Limb (tissue), 2 donors: ENCODE data around the gene SEPSECS.
A peak's percentile ranks its signal among the peaks of the same experiment; 100 is the strongest.

ENCODE experiments used
- DNase-seq, 2 donors: peaks; one replicate each; pipeline ENCODE4 v3.0.0-alpha.2; 2016; ENCODE audit errors: extremely low spot score in 2 of 2

The SEPSECS gene

DNA sequence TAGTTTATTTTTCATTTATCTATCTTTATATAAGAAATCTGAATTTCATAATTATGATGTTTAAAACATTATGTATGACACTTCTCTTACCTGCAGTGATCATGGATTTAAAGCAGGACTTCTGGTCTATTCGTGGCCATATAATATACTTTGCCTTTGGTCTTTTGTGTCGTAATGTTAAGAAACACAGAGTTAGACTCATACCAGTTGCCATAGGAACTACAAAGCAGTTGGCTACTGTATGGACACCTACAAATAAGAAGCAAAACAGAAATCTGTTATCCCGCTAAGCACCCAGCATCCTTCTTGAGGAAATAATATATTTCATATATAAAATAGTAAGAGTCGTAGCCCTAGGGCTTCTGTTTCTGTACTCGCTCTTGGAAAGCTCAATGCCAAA lies 4.3 kb downstream of the SEPSECS start:
- DNase-seq, result no peak

DNA sequence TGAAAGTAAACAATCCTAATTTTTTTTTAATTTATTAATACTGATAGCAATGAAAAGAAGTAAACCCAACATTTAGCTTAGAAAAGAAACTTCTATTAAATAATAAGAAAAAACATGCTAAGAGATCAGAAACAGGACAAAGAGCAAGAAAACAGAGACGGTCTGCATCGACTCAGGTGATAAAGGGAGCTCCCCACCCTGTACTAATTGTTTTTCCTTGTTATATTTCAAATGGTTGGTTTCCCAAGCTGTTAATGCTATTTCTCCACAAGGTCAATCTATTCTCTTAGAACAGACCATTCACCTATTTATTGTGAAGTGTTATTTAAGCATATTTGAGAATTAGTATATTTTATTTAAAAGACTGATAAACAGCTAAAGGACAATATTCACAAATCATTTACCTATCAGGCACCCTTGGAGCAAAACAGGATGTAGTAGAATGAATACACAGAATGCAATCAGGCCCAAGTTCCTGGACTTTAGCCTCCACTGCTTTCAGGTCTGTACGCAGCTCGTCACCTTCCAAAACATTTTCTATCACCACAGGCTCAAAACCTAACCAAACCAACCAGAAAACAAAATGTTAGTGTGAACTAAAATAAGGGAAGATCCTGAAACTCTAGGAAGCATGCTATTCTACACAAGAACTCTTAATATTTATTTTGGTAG lies 5.5 kb downstream of the SEPSECS start:
- no peak for DNase-seq

- DNase-seq, result no peak
These were observed 14.2 kb downstream of the SEPSECS start for GRCh38 chr4:25146076-25146475.

- DNase-seq, result peak in 1 of 2 donors; percentile 67
These were observed 15.3 kb downstream of the SEPSECS start for GRCh38 chr4:25144870-25145481.

DNA sequence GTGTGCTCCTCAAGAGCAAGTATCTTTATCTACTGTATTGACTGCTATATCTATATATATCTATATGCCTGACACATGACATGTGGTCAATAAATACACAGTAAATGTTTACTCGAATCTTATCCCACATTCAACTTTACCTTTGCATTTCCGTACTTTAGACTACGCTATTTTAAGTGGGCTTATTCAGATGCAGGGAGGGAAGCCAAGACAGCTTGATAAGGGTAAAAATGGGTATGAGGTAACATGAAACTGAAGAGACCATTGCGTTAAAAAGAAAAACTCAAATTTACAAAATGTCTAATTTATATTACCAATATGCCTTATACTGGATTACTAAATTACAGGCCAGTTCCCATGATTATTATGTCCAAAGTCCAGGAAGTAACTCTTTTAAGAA lies 17.8 kb downstream of the SEPSECS start:
- no peak for DNase-seq

GRCh38 chr4:25141592-25141991 lies 18.7 kb downstream of the SEPSECS start:
- no peak for DNase-seq

DNA sequence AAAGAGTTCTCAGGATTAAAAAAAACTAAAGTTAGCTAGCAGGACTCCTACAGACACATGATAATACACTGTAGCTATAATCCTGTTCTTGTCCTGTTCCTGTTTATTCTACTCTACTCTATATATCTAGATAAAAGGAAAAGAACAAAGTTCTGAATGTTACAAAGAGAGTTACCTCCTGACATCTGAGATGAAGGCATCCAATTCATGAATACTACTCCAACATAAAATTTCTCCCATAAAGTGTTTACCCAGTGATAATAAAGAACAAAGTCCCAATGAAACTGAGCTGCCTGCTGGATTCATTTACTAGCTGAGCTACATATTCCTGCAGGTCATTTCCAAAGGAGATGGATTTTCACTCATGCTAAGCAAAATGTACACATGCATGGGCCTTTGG lies 27.1 kb downstream of the SEPSECS start:
- no peak for DNase-seq

- DNase-seq, result no peak
These were observed 28.3 kb downstream of the SEPSECS start for GRCh38 chr4:25131926-25132325.

DNA sequence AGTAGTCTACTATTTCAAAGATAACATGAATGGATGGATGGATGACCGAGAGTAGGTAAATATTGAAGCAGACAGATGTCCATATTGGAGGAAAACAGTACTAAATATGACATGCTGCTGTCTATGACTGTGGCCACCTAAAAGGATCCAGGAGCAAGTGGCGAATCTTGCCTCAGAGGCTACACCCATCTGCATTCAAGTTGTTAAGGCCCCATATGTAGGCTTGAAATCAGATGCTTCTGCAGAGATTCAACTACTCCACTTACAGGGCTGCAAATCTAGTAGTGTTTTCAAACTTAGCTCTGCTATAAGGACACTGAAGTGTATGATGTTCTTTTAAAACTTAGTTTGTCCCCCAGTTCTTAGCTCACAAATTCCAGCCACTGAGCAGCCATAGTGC lies 28.9 kb downstream of the SEPSECS start:
- no peak for DNase-seq

- DNase-seq, result no peak
These were observed 30.3 kb downstream of the SEPSECS start for GRCh38 chr4:25129917-25130316.

GRCh38 chr4:25128671-25129070 lies 31.6 kb downstream of the SEPSECS start:
- no peak for DNase-seq

- no peak for DNase-seq
These were observed 37.0 kb downstream of the SEPSECS start for GRCh38 chr4:25123236-25123635.

GRCh38 chr4:25120146-25120940 lies 39.9 kb downstream of the SEPSECS start:
- no peak for DNase-seq

DNA sequence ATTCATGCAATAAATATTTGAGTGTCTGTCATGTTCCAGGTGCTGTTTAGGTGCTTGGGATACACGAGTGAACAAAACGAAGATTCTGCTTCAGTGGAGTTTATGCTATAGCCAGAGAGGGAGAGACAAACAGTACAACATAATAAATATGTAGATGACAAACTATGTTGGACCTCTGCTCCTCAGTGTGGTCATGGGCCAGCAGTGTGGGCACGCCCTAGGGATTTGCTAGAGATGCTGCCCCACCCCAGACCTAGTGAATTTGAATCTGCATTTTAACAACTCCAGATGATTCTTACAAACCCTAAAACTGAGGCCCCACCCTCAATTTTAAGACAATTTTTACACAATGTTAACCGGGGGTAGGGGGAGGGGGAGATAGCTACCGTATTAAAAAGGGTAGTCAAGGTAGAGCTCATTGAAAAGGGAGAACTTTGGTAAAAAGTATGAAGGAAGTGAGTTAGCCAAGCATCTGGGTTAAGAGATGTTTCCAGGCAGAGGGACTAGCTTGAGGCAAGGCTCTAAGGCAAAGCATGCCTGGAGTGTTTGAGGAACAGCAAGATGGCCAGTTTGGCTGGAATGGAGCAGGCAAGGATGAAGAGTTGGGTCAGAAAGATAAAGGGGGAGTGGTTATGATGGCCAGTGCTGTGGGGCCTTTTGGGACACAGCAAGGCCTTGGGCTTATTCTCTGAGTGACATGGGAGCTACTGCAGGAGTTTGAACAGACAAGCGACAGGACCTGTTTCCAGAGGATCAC lies 42.4 kb downstream of the SEPSECS start:
- no peak for DNase-seq

- no peak for DNase-seq
These were observed 43.0 kb downstream of the SEPSECS start for GRCh38 chr4:25117274-25117673.

- DNase-seq, result no peak
These were observed 46.0 kb downstream of the SEPSECS start for GRCh38 chr4:25113915-25114904.

- DNase-seq, result no peak
These were observed 47.3 kb downstream of the SEPSECS start for GRCh38 chr4:25112995-25113380.

DNA sequence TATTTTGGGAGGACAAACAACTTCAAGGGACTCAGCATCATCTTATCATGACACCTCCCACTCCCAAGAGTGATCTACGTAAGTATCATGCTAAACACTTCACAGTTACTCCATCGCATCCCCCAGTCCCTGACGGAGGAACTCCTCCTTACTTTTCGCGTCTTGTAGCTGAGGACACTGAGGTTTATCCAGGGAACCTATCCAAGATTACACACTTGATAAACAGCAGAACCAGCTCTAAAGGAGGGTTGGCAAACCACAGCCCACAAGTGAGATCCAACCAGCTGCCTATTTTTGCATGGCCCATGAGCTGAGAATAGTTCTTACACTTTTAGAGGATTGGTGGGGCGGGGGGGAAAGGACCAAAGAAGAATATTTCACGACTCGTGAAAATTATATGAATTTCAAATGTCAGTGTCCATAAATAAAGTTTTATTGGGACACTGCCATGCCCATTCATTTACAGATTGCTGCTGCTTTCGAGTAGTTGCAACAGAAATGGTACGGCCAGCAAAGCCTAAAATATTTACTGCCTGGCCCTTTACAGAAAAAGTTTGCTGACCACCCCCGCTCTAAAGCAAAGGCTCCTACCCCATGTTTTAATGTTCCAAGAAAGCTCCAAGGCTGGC lies 47.8 kb downstream of the SEPSECS start:
- DNase-seq, result no peak

GRCh38 chr4:25111648-25112196 lies 48.5 kb downstream of the SEPSECS start:
- no peak for DNase-seq
